Caco-2 (cell line): ENCODE data around the gene SNX25. TPM values are rescaled to one million over a fixed set of nuclear protein-coding genes. Genes with fewer than 3 reads are reported as not detected.

ENCODE experiments used
- BruUV-seq: library from RNA; stranded (reverse); fragments of 400-500 nt; replicated peaks from 2 replicates; lab custom pipeline; 2021; lab: Mats Ljungman, UMichigan
- CTCF ChIA-PET: fragments of 300-600 bp; sonication (Branson Sonifier 250); formaldehyde crosslinking; loops from one replicate; lab custom pipeline; 2022; ENCODE audit warnings: antibody characterized with exemption; lab: Charles Lee
- POLR2A ChIA-PET: fragments of 300-600 bp; sonication (Branson Sonifier 250); formaldehyde crosslinking; loops from one replicate; lab custom pipeline; 2022; ENCODE audit warnings: antibody characterized with exemption; lab: Charles Lee
- DNase-seq, 2 experiments: peaks; one replicate each; pipeline versions ENCODE4 v3.0.0 to v3.0.0-alpha.2; 2020 to 2022
- H3K27me3 ChIP-seq: replicated peaks from 2 replicates; pipeline ENCODE4 v1.6.0; 2011; ENCODE audit warnings: low read length; ENCODE audit not compliant: control insufficient read depth, insufficient read depth
- H3K36me3 ChIP-seq: 2 replicates; pipeline ENCODE4 v1.5.1; 2011; ENCODE audit warnings: low read length; ENCODE audit not compliant: control insufficient read depth, insufficient read depth
- H3K4me1 ChIP-seq: fragments of 250-450 bp; sonication (Bioruptor Pico); 2 replicates; pipeline ENCODE4 v1.5.1; 2020; ENCODE audit warnings: mild to moderate bottlenecking
- H3K4me3 ChIP-seq: 2 replicates; pipeline ENCODE4 v1.5.1; 2011; ENCODE audit warnings: low read depth, mild to moderate bottlenecking, control low read depth, low read length
- H3K9me3 ChIP-seq: fragments of 250-450 bp; sonication (Bioruptor Pico); 2 replicates; pipeline ENCODE4 v1.5.1; 2020; ENCODE audit warnings: mild to moderate bottlenecking, moderate library complexity
- H3K27ac Mint-ChIP-seq: one replicate; pipeline ENCODE4 v1.8.0; 2022; ENCODE audit warnings: mixed read lengths; ENCODE audit not compliant: unreplicated experiment
- H3K27me3 Mint-ChIP-seq: one replicate; pipeline ENCODE4 v1.8.0; 2022; ENCODE audit warnings: mixed read lengths; ENCODE audit not compliant: insufficient read depth, unreplicated experiment
- H3K36me3 Mint-ChIP-seq: one replicate; pipeline ENCODE4 v1.8.0; 2022; ENCODE audit warnings: mild to moderate bottlenecking, mixed read lengths; ENCODE audit not compliant: insufficient read depth, unreplicated experiment
- H3K4me1 Mint-ChIP-seq: one replicate; pipeline ENCODE4 v1.8.0; 2022; ENCODE audit warnings: low read depth, mixed read lengths; ENCODE audit not compliant: unreplicated experiment
- H3K4me3 Mint-ChIP-seq: one replicate; pipeline ENCODE4 v1.8.0; 2022; ENCODE audit warnings: mild to moderate bottlenecking, moderate library complexity, mixed read lengths; ENCODE audit not compliant: unreplicated experiment
- H3K9me3 Mint-ChIP-seq: one replicate; pipeline ENCODE4 v1.8.0; 2022; ENCODE audit warnings: mixed read lengths; ENCODE audit not compliant: unreplicated experiment
- CTCF ChIP-seq, 2 experiments: fragments of 200-600 bp in 1 of 2; IDR thresholded peaks; 1 replicate in 1 of 2; 2 replicates in 1 of 2; pipeline versions ENCODE4 v1.5.1 to v1.8.0; 2011 to 2022; ENCODE audit warnings: antibody characterized with exemption in 1 of 2, control low read depth in 1 of 2, inconsistent platforms in 1 of 2, low read depth in 1 of 2, low read length in 1 of 2, mild to moderate bottlenecking in 1 of 2, moderate library complexity in 1 of 2; ENCODE audit not compliant: insufficient read depth in 1 of 2, severe bottlenecking in 1 of 2, unreplicated experiment in 1 of 2
- intact Hi-C: fragments of 100-400 bp; cut with micrococcal nuclease; formaldehyde crosslinking; loops from one replicate; pipeline ENCODE4 v1.10.0; 2022; ENCODE audit not compliant: unreplicated experiment
- total RNA-seq: library from RNA; stranded (reverse); gene quantifications from 2 replicates; pipeline ENCODE4 v1.2.3, GENCODE V29; 2022

Gene SNX25
- total RNA-seq, 1 experiment from 2014 or later: 9.3 TPM

- intact Hi-C loops: no loop called here
- POLR2A ChIA-PET: interaction anchor here (1.9 kb wide), 1 partner anchor 13 kb away, joined by 5 read pairs; the partner anchor contains the start of gene ANKRD37
- H3K4me1 Mint-ChIP-seq: no peaks in the 10 kb centered on the region
Observed at GRCh38 chr4:185383451-185383850, 174.1 kb downstream of the SNX25 start.

DNA sequence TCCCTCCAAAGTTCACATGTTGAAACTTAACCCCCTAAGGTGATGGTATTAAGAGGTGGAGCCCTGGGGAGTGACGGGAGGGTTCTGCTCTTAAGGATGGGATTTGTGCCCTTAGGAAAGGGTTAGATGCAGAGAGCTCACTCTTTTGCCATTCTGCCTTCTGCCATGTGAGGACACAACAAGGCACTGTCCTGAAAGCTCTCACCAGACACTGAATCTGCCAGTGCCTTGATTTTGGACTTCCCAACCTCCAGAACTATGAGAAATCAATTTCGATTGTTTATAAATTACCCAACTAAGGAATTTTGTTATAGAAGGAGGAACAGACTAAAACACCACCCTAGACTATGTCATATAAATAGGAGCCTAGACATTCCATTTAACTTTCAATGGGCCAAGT is 174.7 kb downstream of the SNX25 start:
- BruUV-seq: no TSS peak
- H3K27me3 Mint-ChIP-seq: no peaks in the 10 kb centered on the region
- no peak overlapping the region for H3K4me3 Mint-ChIP-seq
- no peak overlapping the region for H3K27ac Mint-ChIP-seq
- no peaks in the 10 kb centered on the region for H3K36me3 Mint-ChIP-seq
- H3K4me1 ChIP-seq: peaks cover 4% of the 10 kb centered on the region; the same call in 1 of the 2 replicates
- ChIA-PET CTCF (no interaction called here), POLR2A (interaction anchor here (1.9 kb wide), 1 partner anchor 13 kb away, joined by 5 read pairs; the partner anchor contains the start of gene ANKRD37)
- H3K27me3 ChIP-seq: no peaks in the 10 kb centered on the region
- intact Hi-C loops: no loop called here
- H3K4me1 Mint-ChIP-seq: no peaks in the 10 kb centered on the region
- H3K4me3 ChIP-seq: no peak overlapping the region
- no peak for DNase-seq
- H3K9me3 Mint-ChIP-seq: no peaks in the 10 kb centered on the region
- no peak for TF ChIP-seq CTCF (IDR thresholded peaks at IDR 0.05; ENCODE audit: insufficient read depth in 1 of 2, low read depth in 1 of 2, low read length in 1 of 2, severe bottlenecking in 1 of 2, unreplicated experiment in 1 of 2)
- no peaks in the 10 kb centered on the region for H3K36me3 ChIP-seq
- no peaks in the 10 kb centered on the region for H3K9me3 ChIP-seq

More at GRCh38 chr4:185383451-185383850, 174.1 kb downstream of the SNX25 start:
- H3K4me3 ChIP-seq: no peak overlapping the region
- Mint-ChIP-seq H3K27ac (no peak overlapping the region), H3K27me3 (no peaks in the 10 kb centered on the region), H3K9me3 (no peaks in the 10 kb centered on the region), H3K4me3 (no peak overlapping the region), H3K36me3 (no peaks in the 10 kb centered on the region)
- peaks cover 4% of the 10 kb centered on the region; the same call in 1 of the 2 replicates for H3K4me1 ChIP-seq
- H3K36me3 ChIP-seq: no peaks in the 10 kb centered on the region
- CTCF ChIA-PET: no interaction called here
- no TSS peak for BruUV-seq
- no peak for TF ChIP-seq CTCF (IDR thresholded peaks at IDR 0.05; ENCODE audit: insufficient read depth in 1 of 2, low read depth in 1 of 2, low read length in 1 of 2, severe bottlenecking in 1 of 2, unreplicated experiment in 1 of 2)
- DNase-seq: no peak
- no peaks in the 10 kb centered on the region for H3K27me3 ChIP-seq
- H3K9me3 ChIP-seq: no peaks in the 10 kb centered on the region

DNA sequence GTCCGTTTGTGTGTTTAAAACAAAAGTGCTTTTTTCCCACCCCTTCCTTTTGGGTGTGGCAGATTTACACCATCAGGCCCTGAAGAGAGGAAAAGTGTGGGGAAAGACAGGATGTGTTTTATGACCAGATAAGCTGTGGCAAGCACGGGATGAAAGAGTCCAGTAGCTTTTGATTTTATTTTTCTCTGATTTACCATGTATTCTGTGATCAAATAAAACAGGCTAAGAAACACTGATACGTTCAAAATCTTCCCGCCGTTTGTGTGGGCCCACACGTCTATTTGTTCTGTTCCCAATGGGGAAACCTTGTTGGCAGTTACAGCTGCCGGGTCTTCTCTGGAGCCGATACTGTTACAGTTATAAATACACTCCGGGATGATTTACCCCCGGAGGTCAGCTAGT is 175.5 kb downstream of the SNX25 start:
- Mint-ChIP-seq H3K27me3 (no peaks in the 10 kb centered on the region), H3K36me3 (no peaks in the 10 kb centered on the region), H3K4me3 (no peak overlapping the region), H3K4me1 (no peaks in the 10 kb centered on the region), H3K27ac (no peak overlapping the region), H3K9me3 (no peaks in the 10 kb centered on the region)
- Histone ChIP-seq H3K27me3 (no peaks in the 10 kb centered on the region), H3K9me3 (no peaks in the 10 kb centered on the region), H3K36me3 (no peaks in the 10 kb centered on the region), H3K4me3 (no peak overlapping the region), H3K4me1 (peaks cover 4% of the 10 kb centered on the region; the same call in 1 of the 2 replicates)
- DNase-seq: no peak
- intact Hi-C loops: no loop called here
- no peak for TF ChIP-seq CTCF (IDR thresholded peaks at IDR 0.05; ENCODE audit: insufficient read depth in 1 of 2, low read depth in 1 of 2, low read length in 1 of 2, severe bottlenecking in 1 of 2, unreplicated experiment in 1 of 2)
- CTCF ChIA-PET: no interaction called here
- POLR2A ChIA-PET: interaction anchor here (1.9 kb wide), 1 partner anchor 12 kb away, joined by 5 read pairs; the partner anchor contains the start of gene ANKRD37
- no TSS peak for BruUV-seq
